ENCODE data around the gene PLA2G2D. TPM values are rescaled to one million over a fixed set of nuclear protein-coding genes. Genes with fewer than 3 reads are reported as not detected.

The PLA2G2D gene
- total RNA-seq, 1 experiment from 2014 or later = not detected

DNA sequence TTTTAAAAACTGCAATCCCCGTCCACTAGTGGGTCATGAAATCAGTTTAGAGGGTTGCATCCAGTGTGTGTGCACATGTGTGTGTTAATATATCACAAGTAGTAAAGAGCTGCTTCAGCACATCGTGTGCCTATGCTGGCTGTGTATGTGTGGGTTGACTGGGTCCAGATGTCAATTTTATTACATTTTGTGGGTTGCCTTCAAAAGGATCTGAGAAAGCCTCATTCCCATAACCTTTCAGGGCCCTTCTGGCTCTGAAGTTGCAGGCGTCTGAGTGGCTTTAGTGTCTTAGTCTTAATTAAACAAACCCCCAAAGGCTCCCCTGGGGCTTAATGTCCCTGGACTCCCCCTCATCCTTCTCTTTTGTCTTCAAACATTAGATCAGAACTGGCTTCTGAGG is 19.8 kb downstream of the PLA2G2D start:
- peaks cover 37% of the 10 kb centered on the region for H3K9me3 ChIP-seq (ENCODE audit: control insufficient read depth, low read depth, low read length)
- H3K27ac Mint-ChIP-seq = no peak overlapping the region
- H2BK15ac ChIP-seq (ENCODE audit: low read depth, low read length) = no peak overlapping the region
- H4K5ac ChIP-seq (ENCODE audit: insufficient read length, low read depth, low read length) = no peak overlapping the region
- no peaks in the 10 kb centered on the region for H3K23me2 ChIP-seq (ENCODE audit: insufficient read length, low read depth, low read length, poor library complexity, severe bottlenecking)
- peaks cover 0 to 2% of the 10 kb centered on the region in 2 experiments; a peak in 1 of 4 replicates for H3K4me1 Mint-ChIP-seq
- H2BK120ac ChIP-seq (ENCODE audit: low read depth, low read length, poor library complexity, severe bottlenecking) = no peak overlapping the region
- H3K4me3 Mint-ChIP-seq = no peak overlapping the region
- H2BK12ac ChIP-seq (ENCODE audit: insufficient read length, low read depth, low read length) = no peak overlapping the region
- no peak overlapping the region for H2BK5ac ChIP-seq (ENCODE audit: insufficient read length, low read length)
- TF ChIP-seq, protein P1, sequence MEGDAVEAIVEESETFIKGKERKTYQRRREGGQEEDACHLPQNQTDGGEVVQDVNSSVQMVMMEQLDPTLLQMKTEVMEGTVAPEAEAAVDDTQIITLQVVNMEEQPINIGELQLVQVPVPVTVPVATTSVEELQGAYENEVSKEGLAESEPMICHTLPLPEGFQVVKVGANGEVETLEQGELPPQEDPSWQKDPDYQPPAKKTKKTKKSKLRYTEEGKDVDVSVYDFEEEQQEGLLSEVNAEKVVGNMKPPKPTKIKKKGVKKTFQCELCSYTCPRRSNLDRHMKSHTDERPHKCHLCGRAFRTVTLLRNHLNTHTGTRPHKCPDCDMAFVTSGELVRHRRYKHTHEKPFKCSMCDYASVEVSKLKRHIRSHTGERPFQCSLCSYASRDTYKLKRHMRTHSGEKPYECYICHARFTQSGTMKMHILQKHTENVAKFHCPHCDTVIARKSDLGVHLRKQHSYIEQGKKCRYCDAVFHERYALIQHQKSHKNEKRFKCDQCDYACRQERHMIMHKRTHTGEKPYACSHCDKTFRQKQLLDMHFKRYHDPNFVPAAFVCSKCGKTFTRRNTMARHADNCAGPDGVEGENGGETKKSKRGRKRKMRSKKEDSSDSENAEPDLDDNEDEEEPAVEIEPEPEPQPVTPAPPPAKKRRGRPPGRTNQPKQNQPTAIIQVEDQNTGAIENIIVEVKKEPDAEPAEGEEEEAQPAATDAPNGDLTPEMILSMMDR (conservative IDR thresholded peaks at IDR 0.05) = no peak
- no peak overlapping the region for H3T11ph ChIP-seq (ENCODE audit: low read length)
- H3K79me2 ChIP-seq (ENCODE audit: insufficient read depth, low read length) = no peaks in the 10 kb centered on the region
- H3K27me3 ChIP-seq (ENCODE audit: insufficient read depth, low read length) = no peaks in the 10 kb centered on the region
- no peak overlapping the region for H3K4ac ChIP-seq (ENCODE audit: low read depth, low read length)
- peaks cover 42 to 46% of the 10 kb centered on the region in 2 experiments for H3K9me3 Mint-ChIP-seq
- no CpG with 5 or more reads among the region's 3 CpGs for WGBS (ENCODE audit: extremely low coverage, insufficient read length, low lambda C conversion rate)
- H3K4me2 ChIP-seq (ENCODE audit: insufficient read depth, insufficient read length, low read length) = no peak overlapping the region
- no peak overlapping the region for H2BK20ac ChIP-seq (ENCODE audit: low read depth, low read length, poor library complexity, severe bottlenecking)
- H3K36me3 Mint-ChIP-seq (ENCODE audit: insufficient read depth in 1 of 3, low read depth in 3 of 3) = peaks cover 8 to 24% (median 23%) of the 10 kb centered on the region in 3 experiments
- H3K27ac ChIP-seq (ENCODE audit: insufficient read length, low read depth, low read length) = no peak overlapping the region
- no peaks in the 10 kb centered on the region for H4K20me1 ChIP-seq (ENCODE audit: control insufficient read depth, insufficient read depth, insufficient read length)
- H2AFZ ChIP-seq (ENCODE audit: low read length) = no peak overlapping the region
- H3K27me3 Mint-ChIP-seq (ENCODE audit: low read depth) = peaks cover 10% of the 10 kb centered on the region
- no peak for DNase-seq
- no peak overlapping the region for H3K18ac ChIP-seq (ENCODE audit: insufficient read length, low read depth, low read length)
- H3K79me1 ChIP-seq (ENCODE audit: insufficient read depth, low read depth, low read length, poor library complexity, severe bottlenecking) = no peaks in the 10 kb centered on the region
- H3K56ac ChIP-seq (ENCODE audit: insufficient read length, low read depth, low read length) = no peak overlapping the region
- H3K4me1 ChIP-seq (ENCODE audit: insufficient read depth, low read length) = no peaks in the 10 kb centered on the region
- H3K23ac ChIP-seq (ENCODE audit: insufficient read length, low read depth, low read length) = no peak overlapping the region
- H3K14ac ChIP-seq (ENCODE audit: insufficient read depth, low read length) = no peak overlapping the region
- no peak overlapping the region for H2AK5ac ChIP-seq (ENCODE audit: insufficient read length, low read length)
- H3K9ac ChIP-seq (ENCODE audit: extremely low read depth, insufficient read length, low read length) = no peak overlapping the region
- no peak overlapping the region for H4K91ac ChIP-seq (ENCODE audit: insufficient read length, low read depth, low read length)
- no peak overlapping the region for H4K8ac ChIP-seq (replicated peaks; ENCODE audit: insufficient read length, low read depth, low read length)

Data from H9 (cell line).